ENCODE results near the gene NTN1.

GRCh38 chr17:9227819-9228407 lies 206.6 kb downstream of the NTN1 start:
- TF ChIP-seq EZH2 (IDR thresholded peaks at IDR 0.05; ENCODE audit: insufficient read depth, poor library complexity, severe bottlenecking) (no peak), EZH2phosphoT487 (IDR thresholded peaks at IDR 0.05; ENCODE audit: insufficient read depth, low read depth) (no peak)
